GM18519 (cell line): ENCODE results near the gene NACC2.
A peak's percentile ranks its signal among the peaks of the same experiment; 100 is the strongest.
"Not testable (repeated sequence)": the region's sequence is repeated elsewhere in the genome, so short reads cannot be mapped to it uniquely, and the experiment has no call there.

Source experiments
- ATAC-seq: cut with Tn5 transposase; IDR thresholded peaks from one replicate; pipeline ENCODE4 v1.9.1; 2021; ENCODE audit warnings: mild to moderate bottlenecking, moderate library complexity; ENCODE audit not compliant: unreplicated experiment, low FRiP score

NACC2 gene

DNA sequence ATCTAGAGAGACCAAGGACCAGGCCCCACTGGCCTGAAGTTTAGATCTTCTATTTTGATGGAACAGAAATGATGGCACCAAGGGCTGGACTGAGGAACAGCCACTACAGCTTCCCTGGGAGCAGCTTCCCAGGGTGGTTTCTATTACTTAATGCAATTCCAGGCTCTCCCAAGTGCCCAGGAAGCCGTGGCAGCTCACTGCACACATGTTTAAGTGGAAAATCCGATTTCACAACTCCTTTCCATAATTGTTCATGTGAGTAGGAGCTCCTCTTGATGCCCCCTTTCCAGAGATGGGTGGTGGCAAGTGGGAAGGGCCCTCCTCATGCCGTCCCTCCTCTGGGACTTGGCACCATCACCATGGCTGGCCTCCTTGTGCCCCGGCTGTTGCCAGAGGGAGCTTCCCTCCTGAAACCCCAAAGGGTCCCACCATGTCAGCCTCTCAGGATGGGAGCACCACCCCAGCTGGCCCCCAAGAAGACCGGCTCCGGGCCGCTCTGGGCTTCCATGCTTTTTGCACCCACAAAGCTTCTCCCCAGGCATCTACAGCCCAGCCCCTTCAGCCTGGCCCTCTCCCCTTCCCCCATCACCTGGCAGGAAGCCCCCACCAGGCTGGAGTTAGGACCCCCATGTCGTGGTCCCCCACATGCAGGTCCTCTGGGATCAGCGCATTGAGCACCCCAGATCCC is 124.8 kb downstream of the NACC2 start:
- ATAC-seq: no peak

DNA sequence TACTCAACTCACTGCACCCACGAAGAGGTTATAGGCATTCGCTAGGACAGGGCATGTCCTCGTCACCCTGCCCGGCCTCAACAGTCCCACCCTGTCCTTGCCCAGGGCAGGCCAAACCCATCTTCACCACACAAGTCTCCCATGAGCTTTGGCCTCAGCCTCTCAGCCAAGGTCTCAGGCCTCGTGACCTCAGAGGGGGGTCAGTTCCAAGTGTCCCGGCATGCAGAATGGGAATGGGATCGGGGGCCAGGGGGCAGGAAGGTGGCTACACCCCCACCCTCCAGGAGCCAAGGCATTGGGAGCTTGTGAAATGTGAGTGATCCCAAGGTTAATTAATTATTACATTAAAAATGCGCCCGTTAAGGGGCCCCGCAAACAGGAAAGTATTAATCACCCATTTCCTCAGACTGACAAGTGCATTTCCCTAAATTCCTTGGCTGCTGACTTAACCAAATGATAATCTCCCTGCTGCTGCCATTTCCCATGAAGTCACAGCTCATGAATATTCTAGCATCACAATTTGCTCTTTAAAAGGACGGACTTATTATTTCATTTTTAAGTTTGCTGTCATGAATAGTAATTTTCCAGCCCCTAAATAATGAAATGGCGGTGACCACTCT is 125.9 kb downstream of the NACC2 start:
- no peak for ATAC-seq

DNA sequence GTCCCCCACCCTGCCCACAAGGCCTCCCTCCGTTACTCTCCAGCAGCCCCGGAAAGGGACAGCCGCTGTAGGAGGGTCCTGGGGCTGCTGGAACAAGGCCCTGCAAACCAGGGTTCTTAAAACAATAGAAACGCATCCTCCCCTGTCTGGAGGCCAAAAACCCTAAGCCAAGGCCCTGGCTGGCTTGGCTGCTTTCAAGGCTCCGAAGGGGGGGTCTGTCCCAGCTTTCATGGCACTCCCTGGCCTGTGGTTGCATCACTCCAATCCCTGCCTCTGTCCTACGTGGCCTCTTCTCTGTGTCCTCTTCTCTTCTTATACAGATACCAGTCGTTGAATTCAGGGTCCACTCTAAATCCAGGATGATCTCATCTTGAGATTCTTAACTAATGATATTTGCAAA is 126.5 kb downstream of the NACC2 start:
- no peak for ATAC-seq

DNA sequence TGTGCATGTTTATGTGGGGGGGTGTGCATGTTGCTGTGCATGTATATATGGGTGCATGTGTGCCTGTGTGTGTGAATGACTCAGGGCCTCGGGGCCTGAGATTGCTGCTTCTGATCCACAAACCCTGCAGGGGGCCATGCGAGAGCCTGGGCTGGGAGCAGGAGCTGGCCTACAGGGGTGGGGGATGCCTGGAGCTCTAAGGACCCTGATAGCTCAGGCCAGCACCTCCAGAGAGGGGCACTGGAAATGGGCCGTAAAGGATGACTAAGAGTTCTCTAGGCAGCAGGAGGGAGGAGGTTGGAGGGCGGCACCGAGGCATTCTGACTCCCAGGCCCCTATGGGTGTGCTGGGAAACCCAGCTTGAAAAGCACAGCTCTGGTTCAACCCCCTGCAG is 127.0 kb downstream of the NACC2 start:
- no peak for ATAC-seq

DNA sequence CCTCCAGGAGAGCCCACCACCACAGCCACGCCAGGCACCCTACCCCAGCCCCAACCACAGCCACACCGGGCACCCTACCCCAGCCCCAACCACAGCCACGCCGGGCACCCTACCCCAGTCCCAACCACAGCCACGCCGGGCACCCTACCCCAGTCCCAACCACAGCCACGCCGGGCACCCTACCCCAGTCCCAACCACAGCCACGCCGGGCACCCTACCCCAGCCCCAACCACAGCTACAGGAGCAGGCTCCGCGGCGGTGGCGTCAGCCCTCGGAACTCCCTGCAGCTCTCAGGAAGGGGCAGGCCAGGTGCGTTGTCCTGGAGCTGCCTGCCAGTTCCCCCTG is 128.2 kb downstream of the NACC2 start:
- ATAC-seq: not testable (repeated sequence)

DNA sequence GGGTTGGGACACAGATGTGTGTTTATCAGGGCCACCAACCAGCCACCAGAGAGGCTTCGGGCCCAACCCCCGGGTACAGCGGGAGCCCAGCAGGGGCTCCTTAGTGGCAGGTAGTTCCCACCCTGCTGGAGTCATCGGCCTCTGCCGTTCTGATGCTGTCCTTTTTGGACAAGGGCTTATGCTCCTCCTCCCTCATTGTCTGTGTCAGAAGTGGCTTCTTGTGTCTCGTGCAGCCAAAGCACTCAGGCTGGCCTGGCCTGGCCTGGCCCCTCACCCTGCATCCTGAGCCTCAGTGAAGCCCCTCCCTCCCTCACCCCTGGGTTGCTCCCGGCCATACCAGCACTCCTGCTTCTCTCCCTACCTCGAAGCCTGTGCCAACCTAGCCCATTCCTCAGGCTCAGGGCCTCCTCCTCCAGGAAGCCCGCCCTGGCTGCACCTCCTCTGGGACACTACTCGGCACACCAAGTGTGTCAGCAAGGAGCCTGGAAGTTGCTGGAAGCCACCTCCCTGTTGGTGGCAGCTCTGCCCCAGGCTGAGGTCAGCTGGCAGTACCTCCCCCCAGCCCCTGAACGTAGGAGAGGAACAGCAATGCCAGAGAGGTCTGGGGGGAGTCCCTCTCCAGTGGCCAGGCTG is 129.8 kb downstream of the NACC2 start:
- no peak for ATAC-seq

DNA sequence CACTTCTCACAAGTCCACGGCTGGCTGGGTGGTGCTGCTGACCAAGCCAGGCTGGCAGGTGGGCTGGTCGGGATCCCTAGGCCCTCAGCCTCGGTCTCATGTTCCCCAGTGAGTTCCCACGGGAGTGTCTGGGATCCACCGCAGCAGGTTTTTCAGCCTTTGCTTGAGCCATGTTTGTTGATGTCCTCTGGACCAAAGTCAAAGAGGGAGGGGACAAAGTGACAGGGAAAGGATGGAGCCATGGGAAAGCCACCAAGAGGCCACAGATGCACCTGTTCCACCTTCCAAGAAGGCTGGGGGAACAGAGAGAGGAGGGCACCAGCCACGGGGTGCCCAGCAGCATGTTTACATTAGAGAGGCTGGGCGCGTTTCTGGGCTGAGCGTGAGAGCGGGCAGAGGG is 131.2 kb downstream of the NACC2 start:
- no peak for ATAC-seq

DNA sequence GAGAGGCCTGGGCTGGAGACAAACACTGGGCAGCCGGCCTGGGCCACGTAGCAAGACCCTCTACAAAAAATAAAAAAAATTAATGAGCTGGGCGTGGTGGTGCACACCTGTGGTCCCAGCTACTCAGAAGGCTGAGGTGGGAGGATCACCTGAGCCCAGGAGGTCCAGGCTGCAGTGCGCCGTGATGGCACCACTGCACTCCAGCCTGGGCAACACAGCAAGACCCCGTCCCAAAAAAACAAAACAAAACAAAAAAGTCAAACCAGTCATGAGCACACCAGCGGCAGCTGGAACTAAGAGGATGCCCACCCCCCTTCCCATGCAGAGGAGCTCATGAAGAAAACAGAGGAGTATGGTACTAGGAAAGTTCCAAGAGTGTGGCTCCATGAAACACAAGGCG is 131.8 kb downstream of the NACC2 start:
- ATAC-seq: no peak

DNA sequence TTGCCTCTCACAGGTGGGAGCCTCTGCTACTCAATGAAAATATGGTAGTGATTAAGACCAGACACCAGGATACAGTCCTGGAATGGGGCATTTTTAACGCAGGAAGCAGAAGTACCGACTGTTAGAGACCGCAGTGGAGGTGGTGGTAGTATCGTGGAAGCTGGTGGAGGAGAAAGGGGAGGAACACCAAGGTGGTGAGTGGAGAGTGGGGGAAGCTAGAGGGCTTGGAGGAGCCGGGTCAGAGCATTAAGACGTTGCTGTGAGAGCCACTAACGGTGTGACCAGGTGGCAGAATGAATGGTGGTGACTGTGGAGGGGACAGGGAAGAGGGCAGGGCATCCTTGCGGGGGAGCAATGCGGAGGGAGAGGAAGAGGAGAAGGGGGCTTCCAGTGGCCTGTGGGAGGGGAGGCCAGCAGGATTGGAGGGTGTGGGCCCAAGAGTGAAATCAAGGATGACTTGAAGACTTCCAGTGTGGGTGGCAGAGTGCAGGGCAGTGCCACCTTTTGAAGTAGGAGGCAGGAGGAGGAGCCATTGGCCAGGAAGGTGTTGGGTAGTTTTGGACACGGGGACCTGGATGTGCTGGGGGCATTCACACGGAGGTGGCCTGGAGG is 132.3 kb downstream of the NACC2 start:
- ATAC-seq: no peak

DNA sequence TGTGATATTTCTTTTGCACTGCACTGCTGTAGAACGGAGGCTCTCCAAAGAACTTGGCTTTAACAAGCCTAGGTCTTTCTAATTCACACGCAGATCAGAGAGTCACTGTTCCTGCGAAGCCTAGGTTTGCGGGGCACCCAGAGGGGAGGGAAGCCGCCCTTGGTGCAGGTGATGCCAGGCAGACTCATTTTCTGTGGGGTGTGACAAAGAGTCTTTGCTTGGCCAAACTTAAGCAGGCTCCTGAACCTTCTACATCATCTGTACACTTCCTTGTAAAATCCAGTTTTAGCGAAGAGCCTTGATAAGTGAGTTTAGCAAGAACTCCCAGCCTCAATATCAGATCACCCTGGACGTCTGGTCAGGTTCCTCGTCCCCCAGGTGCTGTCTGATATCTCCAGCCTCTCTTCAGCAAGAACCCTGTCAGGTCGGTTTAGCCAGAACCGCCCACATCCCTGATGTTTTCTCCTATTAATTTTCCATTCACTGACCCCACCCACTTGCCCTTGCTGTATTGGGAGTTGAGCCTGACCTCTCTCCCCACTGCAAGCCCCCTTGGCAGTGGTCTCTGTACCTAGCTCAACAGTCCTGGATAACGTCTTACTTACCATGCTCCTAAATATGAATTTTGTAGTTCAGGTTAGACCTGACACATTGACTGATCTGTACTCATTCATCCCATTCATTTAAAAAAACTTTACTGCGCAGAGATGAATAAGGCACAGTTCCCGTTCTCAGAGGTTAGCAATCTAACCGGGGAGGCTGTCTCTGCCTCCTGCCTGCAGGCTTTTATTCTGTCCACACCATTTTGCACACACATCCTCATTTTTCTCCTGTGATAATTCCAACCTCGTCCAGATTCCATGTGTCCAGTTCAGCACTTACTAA is 133.0 kb downstream of the NACC2 start:
- no peak for ATAC-seq

DNA sequence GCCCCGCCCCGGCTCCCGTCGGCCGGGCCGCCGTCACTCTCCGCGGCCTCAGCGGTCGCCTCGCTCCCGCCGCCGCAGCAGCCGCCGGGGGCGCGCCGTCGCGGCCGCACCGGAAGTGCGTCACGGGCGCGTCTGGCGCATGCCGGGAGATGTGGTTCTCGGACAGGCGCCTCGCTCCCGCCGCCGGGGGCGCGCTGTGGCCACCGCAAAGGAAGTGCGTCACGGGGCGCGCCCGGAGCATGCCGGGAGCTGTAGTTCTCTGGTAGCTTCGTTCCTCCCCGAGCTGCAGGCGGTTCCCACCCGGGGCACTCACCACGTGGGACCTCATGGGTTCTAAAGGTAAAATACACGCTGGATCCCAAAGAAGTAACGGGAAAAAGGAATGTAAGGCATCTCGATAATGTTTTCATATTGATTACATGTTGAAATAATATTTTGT is 133.8 kb downstream of the NACC2 start, which contains the start of gene UBAC1:
Gene UBAC1, minus strand, starts transcription at position 97 of the 439 bp plus-strand sequence. CDS start 211 bp downstream, outside the sequence.
- ATAC-seq: peak; percentile 85

DNA sequence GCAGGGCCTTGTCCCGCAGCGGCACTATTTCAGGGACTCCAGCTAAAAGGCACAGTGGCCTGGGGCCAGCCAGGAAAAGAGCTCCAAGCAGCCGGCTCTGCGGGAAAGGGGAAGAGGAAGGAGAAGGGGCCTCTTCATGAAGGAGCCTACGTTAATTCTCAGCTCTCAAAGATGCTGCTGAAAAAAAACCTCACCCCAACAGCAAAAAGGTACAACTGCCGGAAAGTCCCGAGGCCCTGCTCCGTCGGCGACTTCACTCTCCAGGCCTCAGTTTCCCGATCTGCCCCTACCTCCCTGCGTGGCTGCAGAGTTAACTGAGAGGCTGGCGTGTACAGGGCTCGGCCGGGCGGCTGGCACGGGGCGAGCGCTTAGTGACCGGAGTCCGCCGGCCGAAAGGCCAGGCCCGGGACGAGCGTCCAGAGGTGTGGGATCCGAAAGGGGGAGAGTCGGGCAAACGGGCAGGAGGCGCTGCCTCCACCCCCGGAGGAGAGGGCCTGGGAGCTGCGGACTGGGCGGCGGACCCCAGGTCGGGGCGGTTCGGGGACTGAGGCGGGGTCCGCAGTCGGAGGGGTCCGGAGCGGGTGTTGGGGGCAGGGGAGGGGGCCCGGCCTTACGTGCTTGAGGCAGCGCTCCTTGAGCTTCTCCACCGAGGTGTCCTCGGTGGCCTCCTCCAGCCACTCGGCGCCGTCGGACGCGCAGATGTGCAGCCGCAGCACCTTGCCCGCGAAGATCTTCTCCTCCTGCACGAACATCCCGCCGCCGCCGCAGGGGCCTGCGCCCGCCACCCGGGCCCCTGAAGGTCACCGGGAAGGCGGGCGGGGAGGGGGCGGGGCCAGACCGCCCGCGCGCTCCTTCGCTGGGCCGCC is 134.4 kb downstream of the NACC2 start:
- ATAC-seq: no peak

DNA sequence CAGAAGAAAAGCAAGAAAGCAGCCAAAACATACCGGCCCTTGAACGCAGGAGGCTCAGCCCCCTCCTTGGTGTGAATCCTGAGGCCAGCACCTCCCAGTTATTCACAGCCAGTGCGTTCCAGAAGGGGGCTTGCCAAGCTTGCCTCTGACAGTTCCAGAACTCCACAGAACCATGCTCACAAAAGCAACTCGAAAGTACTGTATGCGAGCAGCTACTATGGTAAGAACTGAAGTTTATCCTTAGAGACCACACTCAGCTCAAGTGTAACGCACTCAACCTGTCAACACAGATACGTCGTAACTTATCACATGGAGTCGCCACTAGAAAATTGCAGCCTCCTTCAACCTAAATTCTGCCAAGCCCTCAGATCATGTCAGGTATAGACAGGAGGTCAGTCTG is 135.3 kb downstream of the NACC2 start:
- no peak for ATAC-seq

DNA sequence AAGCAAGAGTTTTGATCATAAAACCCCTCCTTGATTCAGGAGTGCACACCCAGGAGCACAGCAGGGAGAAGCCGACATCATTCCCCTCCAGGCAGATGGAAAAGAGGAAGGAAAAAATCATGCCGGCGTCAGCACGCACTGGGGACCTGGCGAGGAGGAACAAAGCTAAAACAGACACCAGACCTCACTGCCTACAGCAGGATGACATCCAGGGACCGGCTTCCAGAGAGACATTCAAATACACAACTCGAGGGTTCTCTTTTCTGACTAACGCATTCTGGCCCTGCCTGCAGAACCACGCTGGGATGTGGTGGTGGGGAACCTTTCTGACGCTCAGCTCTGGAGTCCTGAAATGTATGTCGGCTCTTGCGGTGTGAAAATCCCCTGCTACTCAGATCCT is 136.6 kb downstream of the NACC2 start:
- ATAC-seq: no peak

DNA sequence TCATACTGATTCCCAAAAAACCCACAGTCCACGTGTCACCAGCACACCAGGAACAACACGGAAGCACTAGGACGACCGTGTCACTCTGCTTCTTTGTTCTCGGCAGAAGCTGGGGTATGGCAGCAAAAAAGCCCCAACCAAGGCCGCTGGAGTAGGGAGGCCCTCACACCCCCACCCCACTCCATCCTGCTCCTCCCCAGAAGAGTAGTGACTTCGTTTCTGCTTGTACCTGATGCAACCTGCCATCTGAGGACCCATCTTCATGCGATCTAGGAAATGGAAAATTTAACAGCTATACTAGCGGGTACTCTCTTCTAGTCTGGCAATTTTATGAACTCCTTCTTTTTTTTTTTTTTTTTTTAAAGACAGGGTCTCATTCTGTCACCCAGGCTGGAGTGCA is 137.7 kb downstream of the NACC2 start:
- no peak for ATAC-seq

DNA sequence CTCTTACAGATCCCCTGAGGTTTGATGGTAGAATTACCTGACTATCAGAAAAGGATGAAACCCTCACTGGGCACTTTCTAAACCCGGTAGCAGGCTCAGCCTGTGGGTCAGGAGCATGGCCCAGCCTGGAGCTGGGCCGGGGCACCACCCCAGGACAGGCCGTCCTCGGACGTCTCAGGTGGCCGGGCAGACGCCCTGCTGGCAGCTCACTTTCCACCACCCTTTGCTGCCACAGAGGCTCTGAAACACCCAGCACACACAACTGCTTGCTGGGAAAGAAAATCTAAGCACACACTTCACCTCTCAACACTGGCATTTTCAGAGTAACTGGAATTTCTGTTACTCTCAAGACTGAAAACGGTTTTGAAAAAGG is 138.3 kb downstream of the NACC2 start:
- no peak for ATAC-seq
